Endothelial cell of umbilical vein (primary cell): ENCODE results near the gene CEMIP.

Experiments used
- EZH2 ChIP-seq: IDR thresholded peaks from 2 replicates; pipeline ENCODE4 v1.6.1; 2012; ENCODE audit warnings: borderline replicate concordance, low read depth, mild to moderate bottlenecking, moderate library complexity, low read length, inconsistent platforms; ENCODE audit not compliant: severe bottlenecking
- POLR2A ChIP-seq: IDR thresholded peaks from 2 replicates; pipeline ENCODE4 v1.6.1; 2012; ENCODE audit warnings: low read depth, mild to moderate bottlenecking, control low read depth, low read length
- POLR2AphosphoS5 ChIP-seq: IDR thresholded peaks from 2 replicates; pipeline ENCODE4 v1.6.1; 2012; ENCODE audit warnings: low read depth, mild to moderate bottlenecking, control low read depth, low read length, moderate library complexity; ENCODE audit not compliant: insufficient read depth

- TF ChIP-seq POLR2A: no peak
- no peak for TF ChIP-seq EZH2
- no peak for TF ChIP-seq POLR2AphosphoS5
These were observed 55.2 kb downstream of the CEMIP start for GRCh38 chr15:80834402-80834801.
